HEK293 (cell line): ENCODE measurements around the gene OR10AG1.

ENCODE experiments used
- TCF7L2 ChIP-seq: IDR thresholded peaks from 2 replicates; pipeline ENCODE4 v1.6.1; 2011; ENCODE audit warnings: low read depth, mild to moderate bottlenecking, inconsistent platforms, low read length, moderate library complexity, borderline replicate concordance
- ZNF76 ChIP-seq: fragments of 450-650 bp; formaldehyde crosslinking; IDR thresholded peaks from 2 replicates; pipeline ENCODE4; 2016; ENCODE audit warnings: low read depth, missing biosample characterization, missing genetic modification characterization, borderline replicate concordance
- TF ChIP-seq, protein P1 (sequence below): fragments of 450-650 bp; formaldehyde crosslinking; IDR thresholded peaks from 2 replicates; pipeline ENCODE4 v1.5.1; 2016; ENCODE audit warnings: missing biosample characterization, missing genetic modification characterization
- TF ChIP-seq, protein P2 (sequence below): fragments of 450-650 bp; formaldehyde crosslinking; IDR thresholded peaks from 2 replicates; pipeline ENCODE4 v1.5.1; 2016; ENCODE audit warnings: missing biosample characterization, missing genetic modification characterization
- TF ChIP-seq, protein P3 (sequence below): fragments of 450-650 bp; formaldehyde crosslinking; IDR thresholded peaks from 2 replicates; pipeline ENCODE4 v1.5.1; 2016; ENCODE audit warnings: missing biosample characterization, missing genetic modification characterization, low read depth

DNA sequence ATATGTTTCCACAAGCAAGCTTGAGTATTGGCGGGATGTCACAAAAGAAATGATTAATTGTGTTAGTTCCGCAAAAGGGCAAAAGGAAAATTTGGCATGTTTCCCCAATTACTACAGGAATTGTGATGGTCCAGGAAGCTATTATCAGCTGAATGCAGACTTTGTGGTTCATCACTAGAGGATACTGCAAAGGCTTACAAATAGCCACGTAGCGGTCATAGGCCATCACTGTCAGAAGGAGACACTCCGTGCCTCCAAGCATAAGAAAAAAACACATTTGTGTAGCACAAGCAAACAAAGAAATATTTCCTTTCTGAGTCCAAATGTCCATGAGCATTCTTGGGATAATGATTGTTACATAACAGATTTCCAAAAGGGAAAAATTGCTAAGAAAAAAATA lies 1.8 kb downstream of the OR10AG1 start:
- TF ChIP-seq TCF7L2 (no peak), ZNF76 (tag by site-specific recombination) (no peak)
- TF ChIP-seq, protein P1, sequence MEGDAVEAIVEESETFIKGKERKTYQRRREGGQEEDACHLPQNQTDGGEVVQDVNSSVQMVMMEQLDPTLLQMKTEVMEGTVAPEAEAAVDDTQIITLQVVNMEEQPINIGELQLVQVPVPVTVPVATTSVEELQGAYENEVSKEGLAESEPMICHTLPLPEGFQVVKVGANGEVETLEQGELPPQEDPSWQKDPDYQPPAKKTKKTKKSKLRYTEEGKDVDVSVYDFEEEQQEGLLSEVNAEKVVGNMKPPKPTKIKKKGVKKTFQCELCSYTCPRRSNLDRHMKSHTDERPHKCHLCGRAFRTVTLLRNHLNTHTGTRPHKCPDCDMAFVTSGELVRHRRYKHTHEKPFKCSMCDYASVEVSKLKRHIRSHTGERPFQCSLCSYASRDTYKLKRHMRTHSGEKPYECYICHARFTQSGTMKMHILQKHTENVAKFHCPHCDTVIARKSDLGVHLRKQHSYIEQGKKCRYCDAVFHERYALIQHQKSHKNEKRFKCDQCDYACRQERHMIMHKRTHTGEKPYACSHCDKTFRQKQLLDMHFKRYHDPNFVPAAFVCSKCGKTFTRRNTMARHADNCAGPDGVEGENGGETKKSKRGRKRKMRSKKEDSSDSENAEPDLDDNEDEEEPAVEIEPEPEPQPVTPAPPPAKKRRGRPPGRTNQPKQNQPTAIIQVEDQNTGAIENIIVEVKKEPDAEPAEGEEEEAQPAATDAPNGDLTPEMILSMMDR (tag by site-specific recombination): no peak
- TF ChIP-seq, protein P2, sequence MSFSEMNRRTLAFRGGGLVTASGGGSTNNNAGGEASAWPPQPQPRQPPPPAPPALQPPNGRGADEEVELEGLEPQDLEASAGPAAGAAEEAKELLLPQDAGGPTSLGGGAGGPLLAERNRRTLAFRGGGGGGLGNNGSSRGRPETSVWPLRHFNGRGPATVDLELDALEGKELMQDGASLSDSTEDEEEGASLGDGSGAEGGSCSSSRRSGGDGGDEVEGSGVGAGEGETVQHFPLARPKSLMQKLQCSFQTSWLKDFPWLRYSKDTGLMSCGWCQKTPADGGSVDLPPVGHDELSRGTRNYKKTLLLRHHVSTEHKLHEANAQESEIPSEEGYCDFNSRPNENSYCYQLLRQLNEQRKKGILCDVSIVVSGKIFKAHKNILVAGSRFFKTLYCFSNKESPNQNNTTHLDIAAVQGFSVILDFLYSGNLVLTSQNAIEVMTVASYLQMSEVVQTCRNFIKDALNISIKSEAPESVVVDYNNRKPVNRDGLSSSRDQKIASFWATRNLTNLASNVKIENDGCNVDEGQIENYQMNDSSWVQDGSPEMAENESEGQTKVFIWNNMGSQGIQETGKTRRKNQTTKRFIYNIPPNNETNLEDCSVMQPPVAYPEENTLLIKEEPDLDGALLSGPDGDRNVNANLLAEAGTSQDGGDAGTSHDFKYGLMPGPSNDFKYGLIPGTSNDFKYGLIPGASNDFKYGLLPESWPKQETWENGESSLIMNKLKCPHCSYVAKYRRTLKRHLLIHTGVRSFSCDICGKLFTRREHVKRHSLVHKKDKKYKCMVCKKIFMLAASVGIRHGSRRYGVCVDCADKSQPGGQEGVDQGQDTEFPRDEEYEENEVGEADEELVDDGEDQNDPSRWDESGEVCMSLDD (tag by site-specific recombination): no peak
- TF ChIP-seq, protein P3, sequence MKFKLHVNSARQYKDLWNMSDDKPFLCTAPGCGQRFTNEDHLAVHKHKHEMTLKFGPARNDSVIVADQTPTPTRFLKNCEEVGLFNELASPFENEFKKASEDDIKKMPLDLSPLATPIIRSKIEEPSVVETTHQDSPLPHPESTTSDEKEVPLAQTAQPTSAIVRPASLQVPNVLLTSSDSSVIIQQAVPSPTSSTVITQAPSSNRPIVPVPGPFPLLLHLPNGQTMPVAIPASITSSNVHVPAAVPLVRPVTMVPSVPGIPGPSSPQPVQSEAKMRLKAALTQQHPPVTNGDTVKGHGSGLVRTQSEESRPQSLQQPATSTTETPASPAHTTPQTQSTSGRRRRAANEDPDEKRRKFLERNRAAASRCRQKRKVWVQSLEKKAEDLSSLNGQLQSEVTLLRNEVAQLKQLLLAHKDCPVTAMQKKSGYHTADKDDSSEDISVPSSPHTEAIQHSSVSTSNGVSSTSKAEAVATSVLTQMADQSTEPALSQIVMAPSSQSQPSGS (tag by site-specific recombination): no peak
